HCT116 (cell line): Measurements from ENCODE around the gene MCAT. TPM values are rescaled to one million over a fixed set of nuclear protein-coding genes. Genes with fewer than 3 reads are reported as not detected.

ENCODE experiments used
- ATAC-seq: fragments of 200-7000 bp; cut with Tn5 transposase; 2 replicates; pipeline ENCODE4 v1.9.1; 2020; ENCODE audit warnings: mild to moderate bottlenecking, moderate library complexity
- BruUV-seq: library from RNA; stranded (reverse); fragments of 400-500 nt; replicated peaks from 2 replicates; lab custom pipeline; 2021; lab: Mats Ljungman, UMichigan
- CTCF ChIA-PET: fragments of 300-600 bp; sonication (Branson Sonifier 250); formaldehyde crosslinking; loops from one replicate; lab custom pipeline; 2021; ENCODE audit warnings: antibody characterized with exemption; lab: Charles Lee
- POLR2A ChIA-PET: fragments of 300-600, 350-600 bp; sonication (Branson Sonifier 250); formaldehyde crosslinking; loops from one replicate; lab custom pipeline; 2021; ENCODE audit warnings: antibody characterized with exemption; lab: Charles Lee
- RAD21 ChIA-PET, 2 experiments: fragments of 300-600 bp; sonication (Branson Sonifier 250); formaldehyde crosslinking; loops; one replicate each; lab custom pipeline; 2023; ENCODE audit warnings: low total read pairs in 2 of 2; ENCODE audit not compliant: uncharacterized antibody in 2 of 2, unreplicated experiment in 2 of 2, low non-redundant PET in 1 of 2; lab: Charles Lee
- DNase-seq: peaks from one replicate; pipeline ENCODE4 v3.0.0-alpha.2; 2010; ENCODE audit warnings: low read depth, low spot score
- H2AFZ ChIP-seq: fragments of 200-600 bp; shearing (Covaris generic), sonication (generic); 2 replicates; pipeline ENCODE4 v1.6.1; 2017; ENCODE audit warnings: low read depth, mixed run types, mixed read lengths, antibody characterized with exemption, low read length; ENCODE audit not compliant: poor library complexity, severe bottlenecking
- H3K27ac ChIP-seq: 2 replicates; pipeline ENCODE4 v1.5.1; 2012; ENCODE audit warnings: low read depth, low read length
- H3K27me3 ChIP-seq: fragments of 200-600 bp; sonication (generic); 2 replicates; pipeline ENCODE4 v1.6.1; 2016; ENCODE audit warnings: mixed run types, low read length, mixed read lengths; ENCODE audit not compliant: insufficient read depth
- H3K36me3 ChIP-seq, 2 experiments: fragments of 200-500 bp in 1 of 2; fragments of 200-600 bp in 1 of 2; sonication (Bioruptor generic) in 1 of 2; sonication (generic) in 1 of 2; 2 replicates each; pipeline versions ENCODE4 v1.5.1 to v1.6.1; 2014 to 2016; ENCODE audit warnings: low read length in 2 of 2, inconsistent platforms in 1 of 2, mixed read lengths in 1 of 2, mixed run types in 1 of 2; ENCODE audit not compliant: insufficient read depth in 2 of 2, control insufficient read depth in 1 of 2
- H3K4me1 ChIP-seq, 2 experiments: fragments of 200-600 bp in 1 of 2; sonication (generic) in 1 of 2; 2 replicates each; pipeline versions ENCODE4 v1.5.1 to v1.6.1; 2012 to 2017; ENCODE audit warnings: low read length in 2 of 2, inconsistent platforms in 1 of 2, mild to moderate bottlenecking in 1 of 2, mixed read lengths in 1 of 2, mixed run types in 1 of 2, moderate library complexity in 1 of 2; ENCODE audit not compliant: insufficient read depth in 2 of 2, control insufficient read depth in 1 of 2
- H3K4me2 ChIP-seq: fragments of 200-600 bp; sonication (generic); 2 replicates; pipeline ENCODE4 v1.6.1; 2017; ENCODE audit warnings: mixed run types, low read length, mixed read lengths
- H3K4me3 ChIP-seq, 2 experiments: fragments of 200-600 bp in 1 of 2; sonication (generic) in 1 of 2; replicated peaks in 1 of 2; 2 replicates each; pipeline ENCODE4 v1.5.1; 2011 to 2016; ENCODE audit warnings: low read length in 2 of 2, control low read depth in 1 of 2, low read depth in 1 of 2, mild to moderate bottlenecking in 1 of 2, mixed read lengths in 1 of 2, mixed run types in 1 of 2
- H3K79me2 ChIP-seq: fragments of 200-600 bp; sonication (generic); 2 replicates; pipeline ENCODE4 v1.6.1; 2017; ENCODE audit warnings: mild to moderate bottlenecking, mixed run types, low read length, moderate library complexity, mixed read lengths; ENCODE audit not compliant: insufficient read depth
- H3K9ac ChIP-seq: fragments of 200-600 bp; sonication (generic); 2 replicates; pipeline ENCODE4 v1.6.1; 2016; ENCODE audit warnings: low read length, mixed read lengths
- H3K9me2 ChIP-seq: fragments of 200-600 bp; sonication (generic), shearing (Covaris generic); 2 replicates; pipeline ENCODE4 v1.6.1; 2017; ENCODE audit warnings: mixed run types, mild to moderate bottlenecking, moderate library complexity; ENCODE audit not compliant: insufficient read depth
- H3K9me3 ChIP-seq, 2 experiments: fragments of 200-500 bp in 1 of 2; fragments of 200-600 bp in 1 of 2; sonication (Bioruptor generic) in 1 of 2; sonication (generic) in 1 of 2; 2 replicates each; pipeline ENCODE4 v1.6.1; 2014 to 2017; ENCODE audit warnings: low read length in 2 of 2, mixed read lengths in 2 of 2, inconsistent platforms in 1 of 2, low read depth in 1 of 2, mild to moderate bottlenecking in 1 of 2, mixed run types in 1 of 2, moderate library complexity in 1 of 2; ENCODE audit not compliant: control insufficient read depth in 1 of 2, insufficient read depth in 1 of 2
- H4K20me1 ChIP-seq: fragments of 200-600 bp; sonication (generic), shearing (Covaris generic); 2 replicates; pipeline ENCODE4 v1.6.1; 2017; ENCODE audit warnings: mixed run types, mild to moderate bottlenecking, moderate library complexity; ENCODE audit not compliant: insufficient read depth
- CBX3 ChIP-seq: IDR thresholded peaks from 2 replicates; pipeline ENCODE4 v1.6.1; 2012; ENCODE audit warnings: low read depth
- CTCF ChIP-seq, 3 experiments: fragments of 200-600 bp in 1 of 3; sonication (generic) in 1 of 3; IDR thresholded peaks in 2 of 3; conservative IDR thresholded peaks in 1 of 3; 2 replicates each; pipeline ENCODE4 v1.5.1; 2012 to 2017; ENCODE audit warnings: low read depth in 2 of 3, low read length in 2 of 3, antibody characterized with exemption in 1 of 3, borderline replicate concordance in 1 of 3, control low read depth in 1 of 3, mild to moderate bottlenecking in 1 of 3, mixed read lengths in 1 of 3, mixed run types in 1 of 3, moderate library complexity in 1 of 3; ENCODE audit not compliant: insufficient read depth in 1 of 3
- EGR1 ChIP-seq: IDR thresholded peaks from 2 replicates; pipeline ENCODE4 v1.6.1; 2012; ENCODE audit warnings: low read depth
- ELF1 ChIP-seq: IDR thresholded peaks from 2 replicates; pipeline ENCODE4 v1.6.1; 2012; ENCODE audit warnings: low read depth, borderline replicate concordance
- EZH2 ChIP-seq: fragments of 200-600 bp; sonication (generic); IDR thresholded peaks from 2 replicates; pipeline ENCODE4 v1.6.1; 2017; ENCODE audit warnings: antibody characterized with exemption, mixed run types
- EZH2phosphoT487 ChIP-seq: fragments of 200-600 bp; IDR thresholded peaks from 2 replicates; pipeline ENCODE4 v1.6.1; 2018; ENCODE audit warnings: antibody characterized with exemption, borderline replicate concordance
- FOSL1 ChIP-seq: IDR thresholded peaks from 2 replicates; pipeline ENCODE4 v1.6.1; 2012; ENCODE audit warnings: low read depth
- MAX ChIP-seq: IDR thresholded peaks from 2 replicates; pipeline ENCODE4 v1.6.1; 2012
- POLR2A ChIP-seq: IDR thresholded peaks from 2 replicates; pipeline ENCODE4 v1.7.0; 2011; ENCODE audit warnings: borderline replicate concordance; ENCODE audit not compliant: insufficient read depth, insufficient read length; ENCODE audit errors: extremely low read depth
- POLR2AphosphoS5 ChIP-seq: IDR thresholded peaks from 2 replicates; pipeline ENCODE4 v1.6.1; 2011; ENCODE audit warnings: mild to moderate bottlenecking, low read depth, low read length, moderate library complexity
- RAD21 ChIP-seq: IDR thresholded peaks from 2 replicates; pipeline ENCODE4 v1.6.1; 2012; ENCODE audit warnings: low read depth, mild to moderate bottlenecking
- SIN3A ChIP-seq: IDR thresholded peaks from 2 replicates; pipeline ENCODE4 v1.6.1; 2012; ENCODE audit warnings: low read depth
- SP1 ChIP-seq: IDR thresholded peaks from 2 replicates; pipeline ENCODE4 v1.6.1; 2012; ENCODE audit warnings: low read depth
- SRF ChIP-seq: IDR thresholded peaks from 2 replicates; pipeline ENCODE4 v1.6.1; 2012; ENCODE audit warnings: low read depth
- TCF7L2 ChIP-seq: IDR thresholded peaks from 2 replicates; pipeline ENCODE4 v1.7.0; 2011; ENCODE audit warnings: borderline replicate concordance, inconsistent platforms; ENCODE audit not compliant: insufficient read depth, insufficient read length; ENCODE audit errors: extremely low read depth
- ZBTB33 ChIP-seq: IDR thresholded peaks from 2 replicates; pipeline ENCODE4 v1.6.1; 2011; ENCODE audit warnings: mild to moderate bottlenecking, low read length, moderate library complexity; ENCODE audit not compliant: insufficient replicate concordance; ENCODE audit errors: extremely low read depth
- ZFX ChIP-seq: fragments of 450-650 bp; IDR thresholded peaks from 2 replicates; pipeline ENCODE4 v1.6.1; 2017
- ZNF274 ChIP-seq: fragments of 200-500 bp; sonication (Bioruptor generic); IDR thresholded peaks from 2 replicates; pipeline ENCODE4 v1.6.1; 2014; ENCODE audit warnings: mild to moderate bottlenecking, low read depth, low read length, inconsistent platforms
- intact Hi-C: fragments of 100-400 bp; cut with micrococcal nuclease; formaldehyde crosslinking; loops from 2 replicates; pipeline ENCODE4 v1.10.0; 2022
- total RNA-seq: library from RNA; stranded (reverse); gene quantifications from one replicate; pipeline ENCODE4 v1.2.1, GENCODE V29; 2021; ENCODE audit not compliant: unreplicated experiment

MCAT gene
- total RNA-seq, 1 experiment from 2014 or later: 34.8 TPM

GRCh38 chr22:43098356-43098755, 44.8 kb downstream of the MCAT start:
- DNase-seq (no peak), ATAC-seq (no peak)
- H3K4me3 ChIP-seq: no peak overlapping the region
- ChIA-PET POLR2A (no interaction called here), CTCF (interaction anchor here (1.4 kb wide), 1 partner anchor 8 kb away, joined by 3 read pairs; no protein-coding TSS in a partner anchor), RAD21 (no interaction called here)
- no peaks in the 10 kb centered on the region for H3K36me3 ChIP-seq
- peaks cover 3 to 9% of the 10 kb centered on the region in 2 experiments; a peak in 2 of 4 replicates for H3K9me3 ChIP-seq
- TF ChIP-seq TCF7L2: no peak
- no peak for TF ChIP-seq ZBTB33
- no peak for TF ChIP-seq SRF
- TF ChIP-seq ZFX: no peak
- no peak for TF ChIP-seq CTCF (IDR thresholded peaks at IDR 0.05 in 2 of 3, conservative IDR thresholded peaks at IDR 0.05 in 1 of 3; ENCODE audit: borderline replicate concordance in 1 of 3, insufficient read depth in 1 of 3, low read depth in 2 of 3, low read length in 2 of 3)
- no peak for TF ChIP-seq CBX3
- TF ChIP-seq ELF1: no peak
- no peak for TF ChIP-seq POLR2A
- TF ChIP-seq EZH2: no peak
- TF ChIP-seq ZNF274: no peak
- no peak for TF ChIP-seq SP1
- TF ChIP-seq EGR1: no peak
- no peak for TF ChIP-seq RAD21
- no peak for TF ChIP-seq POLR2AphosphoS5
- TF ChIP-seq MAX: no peak
- no peak for TF ChIP-seq SIN3A
- no peak for TF ChIP-seq FOSL1
- no peak for TF ChIP-seq EZH2phosphoT487
- no peak overlapping the region for H3K27ac ChIP-seq
- H3K79me2 ChIP-seq: no peaks in the 10 kb centered on the region
- intact Hi-C loops: loop anchor here (10.0 kb wide), 1 partner anchor 164 kb away; no protein-coding TSS in a partner anchor
- no peak overlapping the region for H3K9ac ChIP-seq
- H3K27me3 ChIP-seq: no peaks in the 10 kb centered on the region
- no TSS peak for BruUV-seq
- no peak overlapping the region for H3K4me2 ChIP-seq
- no peak overlapping the region for H2AFZ ChIP-seq
- H4K20me1 ChIP-seq: no peaks in the 10 kb centered on the region
- H3K4me1 ChIP-seq: peaks cover 7 to 17% of the 10 kb centered on the region in 2 experiments; a peak in 3 of 4 replicates
- H3K9me2 ChIP-seq: no peaks in the 10 kb centered on the region
